Measurements from ENCODE around the gene CNOT10. TPM values are rescaled to one million over a fixed set of nuclear protein-coding genes. Genes with fewer than 3 reads are reported as not detected.
"Not testable (repeated sequence)": the region's sequence is repeated elsewhere in the genome, so short reads cannot be mapped to it uniquely, and the experiment has no call there.

The CNOT10 gene
- 10 to 100 TPM; 54.9 to 63.1 TPM for total RNA-seq
- polyA plus RNA-seq = 29.4 TPM

GRCh38 chr3:32684800-32685542 lies at the start of gene CNOT10:
Gene CNOT10, plus strand, starts transcription at chr3:32685188. Its CDS starts 273 bp downstream, at chr3:32685461.
- Mint-ChIP-seq H3K27me3 (peaks cover 0 to 1% of the 10 kb centered on the region in 2 donors), H3K4me3 (peak within 1 kb of the TSS; percentile 90 to 98 (median 92)), H3K9me3 (no peaks in the 10 kb centered on the region), H3K4me1 (peaks cover 38 to 49% (median 44%) of the 10 kb centered on the region in 3 donors), H3K27ac (peak within 1 kb of the TSS; percentile 94 to 99 (median 97)), H3K36me3 (peaks cover 0 to 20% (median 4%) of the 10 kb centered on the region in 3 donors)
- H3K4me1 ChIP-seq (ENCODE audit: insufficient read depth, low read length) = peaks cover 23% of the 10 kb centered on the region
- POLR2A ChIA-PET = interaction anchor here (0.6 to 1.0 kb wide), 3 partner anchors 177 to 756 kb away, joined by 3 to 4 read pairs (median 3); no protein-coding TSS in a partner anchor
- H3K36me3 ChIP-seq (ENCODE audit: insufficient read depth, low read length) = no peaks in the 10 kb centered on the region
- peak within 1 kb of the TSS; percentile 68 for H3K27ac ChIP-seq (ENCODE audit: low read depth, low read length)
- no peaks in the 10 kb centered on the region for H3K9me3 ChIP-seq (ENCODE audit: low read length)
- peak; percentile 94 to 98 (median 96) for DNase-seq
- peak within 1 kb of the TSS; percentile 34 for H3K4me3 ChIP-seq (ENCODE audit: low read length)
- H3K27me3 ChIP-seq (ENCODE audit: insufficient read depth, low read length, poor library complexity, severe bottlenecking) = no peaks in the 10 kb centered on the region
- CTCF ChIA-PET = interaction anchor here (0.7 to 1.5 kb wide), 5 partner anchors 12 to 1152 kb away, joined by 3 to 5 read pairs (median 3); partner anchors contain the start of gene STT3B

GRCh38 chr3:32640939-32641338 lies 44.0 kb upstream of the CNOT10 start:
- Histone ChIP-seq H3K36me3 (ENCODE audit: insufficient read depth, low read length) (no peaks in the 10 kb centered on the region), H3K27ac (ENCODE audit: low read depth, low read length) (no peak overlapping the region), H3K27me3 (ENCODE audit: insufficient read depth, low read length, poor library complexity, severe bottlenecking) (no peaks in the 10 kb centered on the region), H3K4me3 (ENCODE audit: low read length) (no peak overlapping the region), H3K4me1 (ENCODE audit: insufficient read depth, low read length) (no peaks in the 10 kb centered on the region), H3K9me3 (ENCODE audit: low read length) (no peaks in the 10 kb centered on the region)
- Mint-ChIP-seq H3K9me3 (no peaks in the 10 kb centered on the region), H3K4me3 (no peak overlapping the region), H3K4me1 (no peaks in the 10 kb centered on the region), H3K36me3 (no peaks in the 10 kb centered on the region), H3K27me3 (peaks cover 7 to 41% of the 10 kb centered on the region in 2 donors), H3K27ac (no peak overlapping the region)
- POLR2A ChIA-PET = no interaction called here
- CTCF ChIA-PET = no interaction called here
- DNase-seq = no peak

GRCh38 chr3:32641356-32641755 lies 43.6 kb upstream of the CNOT10 start:
- H3K4me1 ChIP-seq (ENCODE audit: insufficient read depth, low read length) = no peaks in the 10 kb centered on the region
- Mint-ChIP-seq H3K27me3 (peaks cover 5 to 38% of the 10 kb centered on the region in 2 donors), H3K27ac (no peak overlapping the region), H3K4me1 (no peaks in the 10 kb centered on the region), H3K9me3 (no peaks in the 10 kb centered on the region), H3K36me3 (no peaks in the 10 kb centered on the region), H3K4me3 (no peak overlapping the region)
- no peaks in the 10 kb centered on the region for H3K9me3 ChIP-seq (ENCODE audit: low read length)
- ChIA-PET CTCF (interaction anchor here (0.6 kb wide), 1 partner anchor 35 kb away, joined by 3 read pairs; no protein-coding TSS in a partner anchor), POLR2A (no interaction called here)
- no peak for DNase-seq
- no peaks in the 10 kb centered on the region for H3K27me3 ChIP-seq (ENCODE audit: insufficient read depth, low read length, poor library complexity, severe bottlenecking)
- no peak overlapping the region for H3K4me3 ChIP-seq (ENCODE audit: low read length)
- no peaks in the 10 kb centered on the region for H3K36me3 ChIP-seq (ENCODE audit: insufficient read depth, low read length)
- H3K27ac ChIP-seq (ENCODE audit: low read depth, low read length) = no peak overlapping the region

GRCh38 chr3:32643354-32643753 lies 41.6 kb upstream of the CNOT10 start:
- Histone ChIP-seq H3K4me1 (ENCODE audit: insufficient read depth, low read length) (no peaks in the 10 kb centered on the region), H3K27ac (ENCODE audit: low read depth, low read length) (no peak overlapping the region), H3K36me3 (ENCODE audit: insufficient read depth, low read length) (no peaks in the 10 kb centered on the region), H3K27me3 (ENCODE audit: insufficient read depth, low read length, poor library complexity, severe bottlenecking) (no peaks in the 10 kb centered on the region), H3K9me3 (ENCODE audit: low read length) (no peaks in the 10 kb centered on the region), H3K4me3 (ENCODE audit: low read length) (no peak overlapping the region)
- Mint-ChIP-seq H3K4me3 (no peak overlapping the region), H3K36me3 (no peaks in the 10 kb centered on the region), H3K9me3 (no peaks in the 10 kb centered on the region), H3K4me1 (no peaks in the 10 kb centered on the region), H3K27ac (no peak overlapping the region), H3K27me3 (peaks cover 8 to 33% of the 10 kb centered on the region in 2 donors)
- POLR2A ChIA-PET = no interaction called here
- CTCF ChIA-PET = interaction anchor here (1.1 kb wide), 1 partner anchor 22 kb away, joined by 3 read pairs; no protein-coding TSS in a partner anchor
- DNase-seq = no peak

- H3K27ac Mint-ChIP-seq = no peak overlapping the region
- H3K27me3 Mint-ChIP-seq = peaks cover 8 to 33% of the 10 kb centered on the region in 2 donors
- H3K9me3 ChIP-seq (ENCODE audit: low read length) = no peaks in the 10 kb centered on the region
- no peak overlapping the region for H3K27ac ChIP-seq (ENCODE audit: low read depth, low read length)
- no peaks in the 10 kb centered on the region for H3K9me3 Mint-ChIP-seq
- ChIA-PET POLR2A (no interaction called here), CTCF (interaction anchor here (1.1 kb wide), 1 partner anchor 21 kb away, joined by 3 read pairs; no protein-coding TSS in a partner anchor)
- no peak overlapping the region for H3K4me3 ChIP-seq (ENCODE audit: low read length)
- no peak overlapping the region for H3K4me3 Mint-ChIP-seq
- H3K36me3 ChIP-seq (ENCODE audit: insufficient read depth, low read length) = no peaks in the 10 kb centered on the region
- H3K4me1 ChIP-seq (ENCODE audit: insufficient read depth, low read length) = no peaks in the 10 kb centered on the region
- H3K4me1 Mint-ChIP-seq = no peaks in the 10 kb centered on the region
- no peaks in the 10 kb centered on the region for H3K36me3 Mint-ChIP-seq
- no peaks in the 10 kb centered on the region for H3K27me3 ChIP-seq (ENCODE audit: insufficient read depth, low read length, poor library complexity, severe bottlenecking)
- DNase-seq = no peak
Observed at GRCh38 chr3:32643816-32644215, 41.2 kb upstream of the CNOT10 start.

GRCh38 chr3:32644380-32644779 lies 40.6 kb upstream of the CNOT10 start:
- no peak overlapping the region for H3K4me3 Mint-ChIP-seq

DNA sequence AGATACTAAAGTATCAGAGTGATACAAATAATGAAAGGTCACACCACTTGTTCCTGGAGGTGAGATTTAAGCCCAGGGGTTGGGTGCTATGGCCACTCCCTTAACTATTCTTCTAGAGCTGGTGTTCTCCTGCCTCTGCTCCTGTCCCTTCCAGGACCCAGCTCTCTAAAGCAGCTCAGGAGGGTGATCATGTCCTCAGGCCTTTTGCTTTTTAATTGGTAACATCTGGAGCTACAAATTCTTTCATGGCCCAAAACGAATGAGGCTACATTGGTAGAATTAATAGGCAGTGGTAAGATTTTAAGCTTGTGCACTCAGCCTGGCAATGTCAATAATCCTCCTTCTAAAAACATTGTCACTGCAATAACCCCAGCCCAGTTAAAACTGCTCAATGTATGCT lies 38.2 kb upstream of the CNOT10 start:
- H3K4me1 ChIP-seq (ENCODE audit: insufficient read depth, low read length) = no peaks in the 10 kb centered on the region
- no peaks in the 10 kb centered on the region for H3K27me3 ChIP-seq (ENCODE audit: insufficient read depth, low read length, poor library complexity, severe bottlenecking)
- DNase-seq = no peak
- H3K4me3 Mint-ChIP-seq = no peak overlapping the region
- ChIA-PET POLR2A (no interaction called here), CTCF (no interaction called here)
- H3K4me1 Mint-ChIP-seq = no peaks in the 10 kb centered on the region
- no peaks in the 10 kb centered on the region for H3K36me3 ChIP-seq (ENCODE audit: insufficient read depth, low read length)
- H3K4me3 ChIP-seq (ENCODE audit: low read length) = no peak overlapping the region
- no peak overlapping the region for H3K27ac Mint-ChIP-seq
- H3K9me3 ChIP-seq (ENCODE audit: low read length) = no peaks in the 10 kb centered on the region
- H3K9me3 Mint-ChIP-seq = peaks cover 0 to 2% (median 0%) of the 10 kb centered on the region in 5 donors
- H3K27ac ChIP-seq (ENCODE audit: low read depth, low read length) = no peak overlapping the region
- H3K27me3 Mint-ChIP-seq = peaks cover 8 to 13% of the 10 kb centered on the region in 2 donors
- no peaks in the 10 kb centered on the region for H3K36me3 Mint-ChIP-seq

More at GRCh38 chr3:32644380-32644779, 40.6 kb upstream of the CNOT10 start:
- POLR2A ChIA-PET = no interaction called here
- H3K27me3 Mint-ChIP-seq = peaks cover 8 to 33% of the 10 kb centered on the region in 2 donors
- no peak overlapping the region for H3K4me3 ChIP-seq (ENCODE audit: low read length)
- no peaks in the 10 kb centered on the region for H3K9me3 Mint-ChIP-seq
- H3K4me1 Mint-ChIP-seq = no peaks in the 10 kb centered on the region
- H3K4me1 ChIP-seq (ENCODE audit: insufficient read depth, low read length) = no peaks in the 10 kb centered on the region
- H3K27me3 ChIP-seq (ENCODE audit: insufficient read depth, low read length, poor library complexity, severe bottlenecking) = no peaks in the 10 kb centered on the region
- CTCF ChIA-PET = interaction anchor here (1.1 kb wide), 1 partner anchor 21 kb away, joined by 3 read pairs; no protein-coding TSS in a partner anchor
- no peak for DNase-seq
- H3K27ac Mint-ChIP-seq = no peak overlapping the region
- no peaks in the 10 kb centered on the region for H3K36me3 ChIP-seq (ENCODE audit: insufficient read depth, low read length)
- H3K9me3 ChIP-seq (ENCODE audit: low read length) = no peaks in the 10 kb centered on the region
- no peaks in the 10 kb centered on the region for H3K36me3 Mint-ChIP-seq
- no peak overlapping the region for H3K27ac ChIP-seq (ENCODE audit: low read depth, low read length)

DNA sequence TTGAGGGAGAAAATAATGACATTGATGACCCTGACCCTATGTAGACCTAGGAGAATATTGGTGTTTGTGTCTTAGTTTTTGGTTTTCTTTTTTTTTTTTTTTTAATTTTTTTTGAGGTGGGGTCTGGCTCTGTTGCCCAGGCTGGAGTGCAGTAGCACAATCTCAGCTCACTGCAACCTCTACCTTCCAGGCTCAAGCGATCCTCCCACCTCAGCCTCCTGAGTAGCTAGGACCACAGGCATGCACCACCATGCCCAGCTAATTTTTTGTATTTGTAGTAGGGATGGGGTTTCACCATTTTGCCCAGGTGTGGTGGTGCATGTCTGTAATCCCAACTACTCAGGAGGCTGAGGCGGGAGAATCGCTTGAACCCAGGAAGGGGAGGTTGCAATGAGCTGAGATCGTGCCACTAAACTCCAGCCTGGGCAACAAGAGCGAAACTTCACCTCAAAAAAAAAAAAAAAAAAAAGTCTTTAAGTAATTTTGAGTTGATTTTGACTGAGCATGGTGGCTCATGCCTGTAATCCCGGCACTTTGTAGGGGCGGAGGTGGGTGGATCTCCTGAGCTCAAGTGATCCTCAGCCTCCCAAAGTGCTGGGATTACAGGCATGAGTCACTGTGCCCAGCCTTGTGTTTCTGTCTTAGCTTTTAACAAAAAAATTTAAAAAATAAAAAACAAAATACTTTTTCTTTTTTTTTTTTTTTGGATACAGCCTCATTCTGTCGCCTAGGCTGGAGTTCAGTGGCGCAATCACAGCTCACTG lies 32.5 kb upstream of the CNOT10 start:
- H3K9me3 Mint-ChIP-seq; H3K36me3 ChIP-seq (ENCODE audit: insufficient read depth, low read length); H3K4me3 ChIP-seq (ENCODE audit: low read length); CTCF ChIA-PET; POLR2A ChIA-PET; DNase-seq; H3K27me3 ChIP-seq (ENCODE audit: insufficient read depth, low read length, poor library complexity, severe bottlenecking); H3K27ac ChIP-seq (ENCODE audit: low read depth, low read length); H3K4me3 Mint-ChIP-seq; H3K9me3 ChIP-seq (ENCODE audit: low read length); H3K4me1 ChIP-seq (ENCODE audit: insufficient read depth, low read length); H3K36me3 Mint-ChIP-seq; H3K27ac Mint-ChIP-seq; H3K4me1 Mint-ChIP-seq: not testable (repeated sequence)
- H3K27me3 Mint-ChIP-seq = peaks cover 0 to 12% of the 10 kb centered on the region in 2 donors

Data from CD8-positive, alpha-beta memory T cell (primary cell).